HG03565 (cell line): ENCODE data around the gene SFRP5.

Experiments
- ATAC-seq: cut with Tn5 transposase; IDR thresholded peaks from one replicate; pipeline ENCODE4 v1.9.1; 2021; ENCODE audit warnings: mild to moderate bottlenecking, moderate library complexity; ENCODE audit not compliant: unreplicated experiment

SFRP5 gene

GRCh38 chr10:97766996-97767924, 4.5 kb downstream of the SFRP5 start:
- no peak for ATAC-seq

GRCh38 chr10:97766106-97766810, 5.5 kb downstream of the SFRP5 start:
- ATAC-seq: no peak

- no peak for ATAC-seq
Measured at GRCh38 chr10:97765201-97765600, 6.6 kb downstream of the SFRP5 start.

GRCh38 chr10:97764519-97764931, 7.3 kb downstream of the SFRP5 start:
- ATAC-seq: no peak

GRCh38 chr10:97763947-97764346, 7.9 kb downstream of the SFRP5 start:
- no peak for ATAC-seq

- ATAC-seq: no peak
Measured at GRCh38 chr10:97763411-97763810, 8.4 kb downstream of the SFRP5 start.

- no peak for ATAC-seq
Measured at GRCh38 chr10:97762816-97763215, 9.0 kb downstream of the SFRP5 start.

GRCh38 chr10:97762056-97762455, 9.7 kb downstream of the SFRP5 start:
- no peak for ATAC-seq

- no peak for ATAC-seq
Measured at GRCh38 chr10:97761331-97761865, 10.4 kb downstream of the SFRP5 start.

- no peak for ATAC-seq
Measured at GRCh38 chr10:97760461-97761257, 11.1 kb downstream of the SFRP5 start.

- ATAC-seq: no peak
Measured at GRCh38 chr10:97759946-97760345, 11.9 kb downstream of the SFRP5 start.

GRCh38 chr10:97759158-97759887, 12.5 kb downstream of the SFRP5 start:
- no peak for ATAC-seq

GRCh38 chr10:97757471-97757870, 14.3 kb downstream of the SFRP5 start:
- no peak for ATAC-seq

GRCh38 chr10:97755718-97756117, 16.1 kb downstream of the SFRP5 start:
- ATAC-seq: no peak

- no peak for ATAC-seq
Measured at GRCh38 chr10:97754726-97755125, 17.1 kb downstream of the SFRP5 start.

GRCh38 chr10:97752956-97753355, 18.8 kb downstream of the SFRP5 start:
- ATAC-seq: no peak

- ATAC-seq: no peak
Measured at GRCh38 chr10:97748116-97748515, 23.7 kb downstream of the SFRP5 start.

- no peak for ATAC-seq
Measured at GRCh38 chr10:97747573-97747972, 24.2 kb downstream of the SFRP5 start.

GRCh38 chr10:97744405-97745035, 27.3 kb downstream of the SFRP5 start:
- ATAC-seq: no peak
